Loucy (cell line): Measurements from ENCODE around the gene CCDC12.

Source experiments
- H2AFZ ChIP-seq: fragments of 200-600 bp; sonication (generic); 2 replicates; pipeline ENCODE4 v1.6.0; 2016; ENCODE audit warnings: antibody characterized with exemption, mild to moderate bottlenecking, low read length, moderate library complexity
- H3F3A ChIP-seq: fragments of 200-600 bp; 2 replicates; pipeline ENCODE4 v1.6.0; 2016; ENCODE audit warnings: antibody characterized with exemption, low read depth, mild to moderate bottlenecking
- H3K27me3 ChIP-seq: fragments of 200-600 bp; sonication (generic); 2 replicates; pipeline ENCODE4 v1.6.1; 2014; ENCODE audit warnings: low read length, mild to moderate bottlenecking; ENCODE audit not compliant: insufficient read depth, poor library complexity, severe bottlenecking
- H3K36me3 ChIP-seq: fragments of 200-600 bp; sonication (generic); 2 replicates; pipeline ENCODE4 v1.6.1; 2016; ENCODE audit warnings: low read length; ENCODE audit not compliant: insufficient read depth
- H3K4me1 ChIP-seq: fragments of 200-600 bp; sonication (generic); 2 replicates; pipeline ENCODE4 v1.5.1; 2014; ENCODE audit warnings: low read length, mild to moderate bottlenecking; ENCODE audit not compliant: insufficient read depth, poor library complexity, severe bottlenecking
- H3K4me2 ChIP-seq: fragments of 200-600 bp; sonication (generic); 2 replicates; pipeline ENCODE4 v1.6.0; 2014; ENCODE audit warnings: antibody characterized with exemption, low read length, low read depth, mild to moderate bottlenecking; ENCODE audit not compliant: poor library complexity, severe bottlenecking
- H3K4me3 ChIP-seq: fragments of 200-600 bp; sonication (generic); 2 replicates; pipeline ENCODE4 v1.5.1; 2014; ENCODE audit warnings: low read length, mild to moderate bottlenecking, mixed read lengths; ENCODE audit not compliant: poor library complexity, severe bottlenecking
- H3K79me2 ChIP-seq: fragments of 200-600 bp; sonication (generic); 2 replicates; pipeline ENCODE4 v1.6.1; 2014; ENCODE audit warnings: low read length; ENCODE audit not compliant: insufficient read depth
- H3K9ac ChIP-seq: fragments of 200-600 bp; sonication (generic); 2 replicates; pipeline ENCODE4 v1.6.0; 2014; ENCODE audit warnings: mild to moderate bottlenecking, low read depth, low read length, moderate library complexity; ENCODE audit not compliant: poor library complexity, severe bottlenecking
- H3K9me2 ChIP-seq: fragments of 200-600 bp; sonication (generic); replicated peaks from 2 replicates; pipeline ENCODE4 v1.6.1; 2016; ENCODE audit warnings: low read depth, low read length, mixed read lengths
- H3K9me3 ChIP-seq: fragments of 200-600 bp; sonication (generic); 2 replicates; pipeline ENCODE4 v1.6.1; 2014; ENCODE audit warnings: mild to moderate bottlenecking, antibody characterized with exemption, low read length, low read depth; ENCODE audit not compliant: insufficient read depth
- H4K20me1 ChIP-seq: fragments of 200-600 bp; sonication (generic); 2 replicates; pipeline ENCODE4 v1.6.0; 2014; ENCODE audit warnings: antibody characterized with exemption, low read length, mild to moderate bottlenecking; ENCODE audit not compliant: insufficient read depth, poor library complexity, severe bottlenecking
- CTCF ChIP-seq: fragments of 200-600 bp; sonication (generic); conservative IDR thresholded peaks from 2 replicates; pipeline ENCODE4 v1.5.1; 2014; ENCODE audit warnings: mild to moderate bottlenecking, antibody characterized with exemption, low read length
- EZH2phosphoT487 ChIP-seq: fragments of 200-600 bp; IDR thresholded peaks from 2 replicates; pipeline ENCODE4 v1.6.1; 2018; ENCODE audit warnings: antibody characterized with exemption, mild to moderate bottlenecking, moderate library complexity, borderline replicate concordance

The CCDC12 gene

GRCh38 chr3:46904303-46905212 is 72.0 kb downstream of the CCDC12 start:
- Histone ChIP-seq H3K9me2 (no peaks in the 10 kb centered on the region), H3F3A (no peaks in the 10 kb centered on the region), H3K4me3 (no peak overlapping the region), H3K4me1 (peaks cover 4% of the 10 kb centered on the region), H2AFZ (no peak overlapping the region), H3K9me3 (no peaks in the 10 kb centered on the region), H3K36me3 (no peaks in the 10 kb centered on the region), H3K27me3 (no peaks in the 10 kb centered on the region), H3K9ac (no peak overlapping the region), H3K4me2 (no peak overlapping the region), H3K79me2 (no peaks in the 10 kb centered on the region), H4K20me1 (no peaks in the 10 kb centered on the region)
- TF ChIP-seq CTCF: no peak
- no peak for TF ChIP-seq EZH2phosphoT487

- H3K9me3 ChIP-seq: no peaks in the 10 kb centered on the region
- no peaks in the 10 kb centered on the region for H3K4me1 ChIP-seq
- no peak overlapping the region for H3K4me3 ChIP-seq
- H3K9ac ChIP-seq: no peak overlapping the region
- H2AFZ ChIP-seq: no peak overlapping the region
- H4K20me1 ChIP-seq: no peaks in the 10 kb centered on the region
- H3K27me3 ChIP-seq: no peaks in the 10 kb centered on the region
- H3K79me2 ChIP-seq: no peaks in the 10 kb centered on the region
- no peak overlapping the region for H3K4me2 ChIP-seq
- no peaks in the 10 kb centered on the region for H3F3A ChIP-seq
- H3K36me3 ChIP-seq: no peaks in the 10 kb centered on the region
- no peaks in the 10 kb centered on the region for H3K9me2 ChIP-seq
- TF ChIP-seq CTCF (no peak), EZH2phosphoT487 (no peak)
Observed at GRCh38 chr3:46903341-46904302, 72.9 kb downstream of the CCDC12 start.

GRCh38 chr3:46902188-46902631 is 74.3 kb downstream of the CCDC12 start:
- H3K4me2 ChIP-seq: no peak overlapping the region
- no peaks in the 10 kb centered on the region for H3K9me2 ChIP-seq
- H4K20me1 ChIP-seq: no peaks in the 10 kb centered on the region
- H3K4me3 ChIP-seq: no peak overlapping the region
- H2AFZ ChIP-seq: no peak overlapping the region
- H3K36me3 ChIP-seq: no peaks in the 10 kb centered on the region
- H3K9ac ChIP-seq: no peak overlapping the region
- no peaks in the 10 kb centered on the region for H3K27me3 ChIP-seq
- H3K79me2 ChIP-seq: no peaks in the 10 kb centered on the region
- no peaks in the 10 kb centered on the region for H3K4me1 ChIP-seq
- TF ChIP-seq EZH2phosphoT487: no peak
- no peak for TF ChIP-seq CTCF
- H3K9me3 ChIP-seq: no peaks in the 10 kb centered on the region
- no peaks in the 10 kb centered on the region for H3F3A ChIP-seq
